Measurements from ENCODE around the gene QRICH2. TPM values are rescaled to one million over a fixed set of nuclear protein-coding genes. Genes with fewer than 3 reads are reported as not detected.

The QRICH2 gene
- total and polyA plus RNA-seq, 9 of the 15 experiments (the other 6 are each of a cell fraction or from before 2014, with no cell fraction given) = 0.03 to 1.6 (median 0.81) TPM

DNA sequence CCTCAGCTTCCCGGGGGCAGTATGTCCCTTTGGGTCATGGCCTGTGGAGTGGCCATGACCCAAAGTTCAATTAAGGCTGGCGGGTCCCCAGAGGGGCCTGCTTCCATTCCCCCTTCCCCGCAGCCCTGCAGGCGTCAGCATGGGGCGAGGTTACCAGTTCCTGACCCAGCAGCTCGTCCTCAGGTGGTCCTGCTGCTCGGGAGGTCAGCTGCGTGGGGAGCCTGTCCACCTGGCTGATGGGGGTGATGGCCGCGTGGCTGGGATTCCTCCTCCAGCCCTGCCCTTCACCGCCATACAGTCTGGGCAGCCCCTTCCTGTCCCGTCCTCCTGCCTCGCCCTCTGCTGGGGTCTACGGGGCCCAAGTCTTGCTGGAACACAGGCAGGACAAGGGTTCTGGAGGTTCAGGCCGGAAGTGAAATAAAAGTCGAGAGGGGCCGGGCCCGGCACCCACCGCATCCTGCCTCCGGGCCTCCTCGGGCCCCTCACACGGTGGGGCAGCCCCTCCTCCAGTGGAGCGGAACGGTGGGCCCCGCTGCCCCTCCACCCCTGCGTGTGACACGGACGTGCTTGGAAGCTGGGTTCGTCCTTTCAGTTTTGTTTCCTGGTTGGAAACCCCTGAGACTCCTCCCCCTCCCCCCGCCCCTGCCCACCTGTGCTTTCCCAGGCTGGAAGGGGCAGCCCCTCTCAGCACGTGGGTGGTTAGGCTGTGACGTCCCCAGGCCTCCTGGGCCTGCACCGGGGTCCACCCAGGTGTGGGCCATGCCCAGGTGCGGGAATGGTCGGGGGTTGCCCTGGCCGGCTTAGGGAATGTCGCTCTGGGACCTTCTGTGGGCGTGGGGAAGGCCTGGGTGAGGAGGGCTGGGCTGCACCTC is 36.2 kb downstream of the QRICH2 start:
- Histone ChIP-seq H3K9me3 (replicated peaks; ENCODE audit: control insufficient read depth, insufficient read depth, low read depth, low read length) (no peaks in the 10 kb centered on the region), H3K9ac (ENCODE audit: insufficient read depth in 1 of 2, low read depth in 2 of 2, low read length in 2 of 2) (peak overlapping the region in 1 of 2 experiments; percentile 77; a peak in 2 of 4 replicates), H2AFZ (ENCODE audit: low read depth, low read length) (no peak overlapping the region), H3K79me2 (ENCODE audit: control insufficient read depth, insufficient read depth, low read length) (peaks cover 40% of the 10 kb centered on the region), H3K4me3 (no peak overlapping the region), H3K27me3 (ENCODE audit: control insufficient read depth in 2 of 2, insufficient read depth in 2 of 2, low read length in 2 of 2) (no peaks in the 10 kb centered on the region), H3K4me2 (ENCODE audit: insufficient read depth, low read length) (no peak overlapping the region), H3K36me3 (ENCODE audit: control insufficient read depth, insufficient read depth, low read length) (peaks cover 38% of the 10 kb centered on the region), H4K20me1 (replicated peaks; ENCODE audit: control insufficient read depth, insufficient read depth, low read length) (no peaks in the 10 kb centered on the region), H3K4me1 (replicated peaks in 1 of 2; ENCODE audit: control insufficient read depth in 2 of 2, insufficient read depth in 2 of 2, low read length in 2 of 2) (peaks cover 37 to 93% of the 10 kb centered on the region in 2 experiments), H3K9me1 (ENCODE audit: control insufficient read depth, insufficient read depth, low read length) (no peaks in the 10 kb centered on the region), H3K27ac (ENCODE audit: extremely low read depth, low read depth, low read length) (no peak overlapping the region)
- ATAC-seq (peak; percentile 39), FAIRE-seq (no peak), DNase-seq (ENCODE audit: extremely low read depth in 1 of 4, low spot score in 3 of 4) (peak in 2 of 4 experiments; percentile 34 to 37)
- intact Hi-C loops (cut with micrococcal nuclease) = no loop called here
- 85% methylated on average over 22 of the region's 38 CpGs for WGBS (ENCODE audit: insufficient coverage, low coverage, missing lambda C conversion rate)
- in situ Hi-C loops (cut with MboI) = no loop called here
- no TSS peak for BruUV-seq (replicated peaks)
- ChIA-PET POLR2A (interaction anchor here (0.5 to 10.6 kb wide), 24 partner anchors 7 to 1294 kb away, joined by 3 to 227 read pairs (median 5); partner anchors contain the start of genes RNF157, SPHK1 and UBALD2), CTCF (ENCODE audit: low intra/inter-chr PET ratio) (no interaction called here)
- TF ChIP-seq KDM1A (IDR thresholded peaks at IDR 0.05) = peak in 1 of 2 experiments; percentile 16; a peak in 1 of 4 replicates
- TF ChIP-seq TEAD1 (CRISPR knock-in tag; IDR thresholded peaks at IDR 0.05) = 0 out of 4 replicates have a peak, but pooled peaks of 1 of the 2 experiments have one; percentile 12
- no peak for TF ChIP-seq MCM7 (IDR thresholded peaks at IDR 0.05)
- peak; percentile 9; the same call in 1 of the 2 replicates for TF ChIP-seq VEZF1 (CRISPR knock-in tag; IDR thresholded peaks at IDR 0.05)
- TF ChIP-seq POLR2G (IDR thresholded peaks at IDR 0.05; ENCODE audit: low read depth, low read length) = peak; percentile 91
- peak; percentile 68 for TF ChIP-seq POLR2A (conservative IDR thresholded peaks at IDR 0.05)
- peak; percentile 90 for TF ChIP-seq POLR2AphosphoS2 (IDR thresholded peaks at IDR 0.05; ENCODE audit: low read length)
- no peak for TF ChIP-seq MAFK (IDR thresholded peaks at IDR 0.05; ENCODE audit: low read length)
- TF ChIP-seq ZBTB9 (CRISPR knock-in tag; IDR thresholded peaks at IDR 0.05) = peak; percentile 53; the same call in 1 of the 2 replicates
- peak; percentile 52 for TF ChIP-seq POLR2AphosphoS5 (IDR thresholded peaks at IDR 0.05; ENCODE audit: control insufficient read depth, insufficient read depth, low read depth, low read length)
- TF ChIP-seq STAT5A (IDR thresholded peaks at IDR 0.05; ENCODE audit: borderline replicate concordance, low read length) = no peak
- TF ChIP-seq MAX (CRISPR knock-in tag; IDR thresholded peaks at IDR 0.05) = peak; percentile 15; the same call in 1 of the 2 replicates
- TF ChIP-seq RHOXF2B (CRISPR knock-in tag; conservative IDR thresholded peaks at IDR 0.05) = no peak
- TF ChIP-seq GABPB1 (CRISPR knock-in tag; IDR thresholded peaks at IDR 0.05) = peak; percentile 32; the same call in 1 of the 2 replicates
- TF ChIP-seq KDM5B (IDR thresholded peaks at IDR 0.05; ENCODE audit: insufficient replicate concordance, low read depth, low read length) = peak; percentile 14
- TF ChIP-seq U2AF2 (optimal IDR thresholded peaks at IDR 0.05; ENCODE audit: low read depth, low read length) = no peak
- peak; percentile 84 for TF ChIP-seq RBFOX2 (IDR thresholded peaks at IDR 0.05; ENCODE audit: low read depth, low read length)

Data from K562 (cell line).